ENCODE data around the gene DNAH1. TPM values are rescaled to one million over a fixed set of nuclear protein-coding genes. Genes with fewer than 3 reads are reported as not detected.

Gene DNAH1
- polyA plus RNA-seq, 1 donor (not counting 4 experiments of a cell fraction or from before 2014, with no cell fraction given), result 0.33 TPM

GRCh38 chr3:52331091-52331490 is 15.0 kb downstream of the DNAH1 start:
- Histone ChIP-seq H3K9ac (ENCODE audit: control insufficient read depth, extremely low read depth, insufficient read depth, low read length) (no peak overlapping the region), H3K27ac (ENCODE audit: control insufficient read depth, insufficient read depth, low read length) (no peak overlapping the region), H3K27me3 (ENCODE audit: control insufficient read depth, extremely low read depth, insufficient read depth, low read length) (no peaks in the 10 kb centered on the region), H2AFZ (ENCODE audit: control insufficient read depth, low read length) (no peak overlapping the region), H3K79me2 (ENCODE audit: control insufficient read depth, insufficient read depth, low read length) (no peaks in the 10 kb centered on the region), H3K9me3 (ENCODE audit: control insufficient read depth, low read depth, low read length) (no peaks in the 10 kb centered on the region), H3K9me1 (ENCODE audit: control insufficient read depth, extremely low read depth, insufficient read depth, low read length) (no peaks in the 10 kb centered on the region), H3K4me1 (ENCODE audit: control insufficient read depth, extremely low read depth, insufficient read depth, low read length) (no peaks in the 10 kb centered on the region), H3K36me3 (ENCODE audit: control insufficient read depth in 2 of 2, extremely low read depth in 1 of 2, insufficient read depth in 2 of 2, low read length in 2 of 2) (no peaks in the 10 kb centered on the region), H3K4me3 (ENCODE audit: control insufficient read depth in 2 of 3, extremely low read depth in 1 of 3, insufficient read depth in 2 of 3, low read depth in 1 of 3, low read length in 3 of 3) (no peak overlapping the region), H3K4me2 (ENCODE audit: control insufficient read depth, extremely low read depth, insufficient read depth, low read depth, low read length) (no peak overlapping the region), H4K20me1 (ENCODE audit: control insufficient read depth, extremely low read depth, insufficient read depth, low read length) (no peaks in the 10 kb centered on the region)
- FAIRE-seq (no peak), DNase-seq (ENCODE audit: low read depth, low spot score) (no peak)
- dilution Hi-C loops (cut with MboI; ENCODE audit: extremely low pct_ligation_motif_present, low sequenced_read_pairs), result no loop called here
- TF ChIP-seq EZH2 (IDR thresholded peaks at IDR 0.05; ENCODE audit: low read length) (no peak), CTCF (optimal IDR thresholded peaks at IDR 0.05 in 1 of 3, IDR thresholded peaks at IDR 0.05 in 1 of 3, conservative IDR thresholded peaks at IDR 0.05 in 1 of 3; ENCODE audit: extremely low read depth in 1 of 3, insufficient read depth in 2 of 3, low read length in 3 of 3) (no peak)

- no peaks in the 10 kb centered on the region for H3K9me3 ChIP-seq (ENCODE audit: control insufficient read depth, low read depth, low read length)
- no peaks in the 10 kb centered on the region for H3K79me2 ChIP-seq (ENCODE audit: control insufficient read depth, insufficient read depth, low read length)
- no peaks in the 10 kb centered on the region for H3K4me1 ChIP-seq (ENCODE audit: control insufficient read depth, extremely low read depth, insufficient read depth, low read length)
- no peaks in the 10 kb centered on the region for H4K20me1 ChIP-seq (ENCODE audit: control insufficient read depth, extremely low read depth, insufficient read depth, low read length)
- no peak overlapping the region for H3K27ac ChIP-seq (ENCODE audit: control insufficient read depth, insufficient read depth, low read length)
- FAIRE-seq (no peak), DNase-seq (ENCODE audit: low read depth, low spot score) (no peak)
- H3K27me3 ChIP-seq (ENCODE audit: control insufficient read depth, extremely low read depth, insufficient read depth, low read length), result no peaks in the 10 kb centered on the region
- no peak overlapping the region for H3K4me3 ChIP-seq (ENCODE audit: control insufficient read depth in 2 of 3, extremely low read depth in 1 of 3, insufficient read depth in 2 of 3, low read depth in 1 of 3, low read length in 3 of 3)
- H3K9me1 ChIP-seq (ENCODE audit: control insufficient read depth, extremely low read depth, insufficient read depth, low read length), result no peaks in the 10 kb centered on the region
- dilution Hi-C loops (cut with MboI; ENCODE audit: extremely low pct_ligation_motif_present, low sequenced_read_pairs), result no loop called here
- H3K9ac ChIP-seq (ENCODE audit: control insufficient read depth, extremely low read depth, insufficient read depth, low read length), result no peak overlapping the region
- TF ChIP-seq EZH2 (IDR thresholded peaks at IDR 0.05; ENCODE audit: low read length), result no peak
- TF ChIP-seq CTCF (optimal IDR thresholded peaks at IDR 0.05 in 1 of 3, IDR thresholded peaks at IDR 0.05 in 1 of 3, conservative IDR thresholded peaks at IDR 0.05 in 1 of 3; ENCODE audit: extremely low read depth in 1 of 3, insufficient read depth in 2 of 3, low read length in 3 of 3), result no peak
- H2AFZ ChIP-seq (ENCODE audit: control insufficient read depth, low read length), result no peak overlapping the region
- no peak overlapping the region for H3K4me2 ChIP-seq (ENCODE audit: control insufficient read depth, extremely low read depth, insufficient read depth, low read depth, low read length)
- no peaks in the 10 kb centered on the region for H3K36me3 ChIP-seq (ENCODE audit: control insufficient read depth in 2 of 2, extremely low read depth in 1 of 2, insufficient read depth in 2 of 2, low read length in 2 of 2)
These were observed 15.8 kb downstream of the DNAH1 start for GRCh38 chr3:52331906-52332305.

Measured in keratinocyte (primary cell).